Lower leg skin (tissue), 4 donors: ENCODE results near the gene C1orf116. TPM values are rescaled to one million over a fixed set of nuclear protein-coding genes. Genes with fewer than 3 reads are reported as not detected.
"Not testable (repeated sequence)": the region's sequence is repeated elsewhere in the genome, so short reads cannot be mapped to it uniquely, and the experiment has no call there.

Experiments used
- DNase-seq, 2 donors: peaks; one replicate each; pipeline ENCODE4 v3.0.0-alpha.2; 2019; ENCODE audit warnings: low spot score in 2 of 2
- H3K4me3 ChIP-seq: fragments of 200-600 bp; sonication (generic); 2 replicates; pipeline ENCODE4 v1.5.1; 2017; ENCODE audit warnings: mild to moderate bottlenecking, low read depth; ENCODE audit not compliant: poor library complexity, severe bottlenecking
- CTCF ChIP-seq, 3 donors: fragments of 450-650 bp; IDR thresholded peaks; one replicate each; pipeline ENCODE4 v1.5.1; 2016; ENCODE audit warnings: antibody characterized with exemption in 3 of 3, mild to moderate bottlenecking in 3 of 3, moderate library complexity in 2 of 3
- POLR2A ChIP-seq, 2 donors: fragments of 450-650 bp; IDR thresholded peaks; one replicate each; pipeline ENCODE4 v1.6.1; 2016 to 2017; ENCODE audit warnings: antibody characterized with exemption in 2 of 2, mild to moderate bottlenecking in 1 of 2, moderate library complexity in 1 of 2
- WGBS, 2 donors: methylation state at CpG; one replicate each; pipeline ENCODE4 v1.1.5; 2018; 5-methylcytosine and 5-hydroxymethylcytosine counted together
- intact Hi-C: fragments of 100-400 bp; cut with DNase I; formaldehyde crosslinking; loops from one replicate; pipeline ENCODE4 v1.15.0; 2023; ENCODE audit warnings: low total_unique reads
- total RNA-seq, 4 donors: library from RNA; depleted of rRNA; stranded (reverse); fragments of >200 nt; gene quantifications; one replicate each; pipeline ENCODE4 v1.1.0, GENCODE V29; 2016

C1orf116 gene
- total RNA-seq, 4 donors from 2014 or later = 81.5 to 137 (median 110) TPM

GRCh38 chr1:207049054-207049453, 16.5 kb upstream of the C1orf116 start:
- intact Hi-C loops = no loop called here
- no peak overlapping the region for H3K4me3 ChIP-seq
- DNase-seq = no peak
- TF ChIP-seq CTCF (IDR thresholded peaks at IDR 0.05) (no peak), POLR2A (IDR thresholded peaks at IDR 0.05) (no peak)
- WGBS, 2 donors = 75 to 85% methylated on average over 4 of the region's 4 CpGs

GRCh38 chr1:207048041-207048440, 15.5 kb upstream of the C1orf116 start:
- intact Hi-C loops = no loop called here
- no peak overlapping the region for H3K4me3 ChIP-seq
- TF ChIP-seq CTCF (IDR thresholded peaks at IDR 0.05) = no peak
- no peak for TF ChIP-seq POLR2A (IDR thresholded peaks at IDR 0.05)
- 86 to 88% methylated on average over 6 of the region's 6 CpGs for WGBS, 2 donors
- no peak for DNase-seq

GRCh38 chr1:207047505-207047904, 14.9 kb upstream of the C1orf116 start:
- WGBS, 2 donors = 95 to 96% methylated on average over 1 of the region's 1 CpG
- DNase-seq = no peak
- TF ChIP-seq CTCF (IDR thresholded peaks at IDR 0.05) (no peak), POLR2A (IDR thresholded peaks at IDR 0.05) (no peak)
- intact Hi-C loops = no loop called here
- no peak overlapping the region for H3K4me3 ChIP-seq

- intact Hi-C loops = no loop called here
- TF ChIP-seq CTCF (IDR thresholded peaks at IDR 0.05) (no peak), POLR2A (IDR thresholded peaks at IDR 0.05) (no peak)
- 55 to 58% methylated on average over 2 of the region's 2 CpGs for WGBS, 2 donors
- H3K4me3 ChIP-seq = no peak overlapping the region
- DNase-seq = no peak
Measured at GRCh38 chr1:207045453-207045852, 12.9 kb upstream of the C1orf116 start.

- 94% methylated on average over 2 of the region's 2 CpGs for WGBS, 2 donors
- DNase-seq, H3K4me3 ChIP-seq, intact Hi-C loops: not testable (repeated sequence)
Measured at GRCh38 chr1:207041397-207041796, 8.8 kb upstream of the C1orf116 start.

- no peak overlapping the region for H3K4me3 ChIP-seq
- WGBS, 2 donors = 68 to 69% methylated on average over 3 of the region's 3 CpGs
- TF ChIP-seq CTCF (IDR thresholded peaks at IDR 0.05) (no peak), POLR2A (IDR thresholded peaks at IDR 0.05) (no peak)
- intact Hi-C loops = no loop called here
- DNase-seq = no peak
Measured at GRCh38 chr1:207040181-207040533, 7.6 kb upstream of the C1orf116 start.
